Activated naive CD8-positive, alpha-beta T cell treated with anti-CD3 and anti-CD28 coated beads for 36 hours (primary cell): Measurements from ENCODE around the gene OR2G2. TPM values are rescaled to one million over a fixed set of nuclear protein-coding genes. Genes with fewer than 3 reads are reported as not detected.

Source experiments
- DNase-seq: peaks from one replicate; pipeline ENCODE4 v3.0.0; 2021
- H3K27ac Mint-ChIP-seq: one replicate; pipeline ENCODE4 v1.8.0; 2022; ENCODE audit warnings: mild to moderate bottlenecking, moderate library complexity, mixed read lengths
- H3K27me3 Mint-ChIP-seq: one replicate; pipeline ENCODE4 v1.8.0; 2022; ENCODE audit warnings: mild to moderate bottlenecking, mixed read lengths
- H3K36me3 Mint-ChIP-seq: one replicate; pipeline ENCODE4 v1.8.0; 2021; ENCODE audit warnings: mild to moderate bottlenecking, mixed read lengths
- H3K4me1 Mint-ChIP-seq: one replicate; pipeline ENCODE4 v1.8.0; 2021; ENCODE audit warnings: mixed read lengths
- H3K4me3 Mint-ChIP-seq: one replicate; pipeline ENCODE4 v1.8.0; 2022; ENCODE audit warnings: mild to moderate bottlenecking, moderate library complexity, mixed read lengths
- H3K9me3 Mint-ChIP-seq: one replicate; pipeline ENCODE4 v1.8.0; 2022; ENCODE audit warnings: mixed read lengths
- total RNA-seq, 2 experiments: library from RNA; stranded (reverse); gene quantifications; one replicate each; pipeline ENCODE4 v1.2.3, GENCODE V29; 2021

The OR2G2 gene, protein sequence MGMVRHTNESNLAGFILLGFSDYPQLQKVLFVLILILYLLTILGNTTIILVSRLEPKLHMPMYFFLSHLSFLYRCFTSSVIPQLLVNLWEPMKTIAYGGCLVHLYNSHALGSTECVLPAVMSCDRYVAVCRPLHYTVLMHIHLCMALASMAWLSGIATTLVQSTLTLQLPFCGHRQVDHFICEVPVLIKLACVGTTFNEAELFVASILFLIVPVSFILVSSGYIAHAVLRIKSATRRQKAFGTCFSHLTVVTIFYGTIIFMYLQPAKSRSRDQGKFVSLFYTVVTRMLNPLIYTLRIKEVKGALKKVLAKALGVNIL
- not detected for total RNA-seq

GRCh38 chr1:247588060-247588459 lies at the start of gene OR2G2:
TSS of gene OR2G2 (plus strand) at chr1:247588360. CDS start at chr1:247588360, 0 bp downstream.
- Mint-ChIP-seq H3K4me1 (no peaks in the 10 kb centered on the region), H3K27ac (no peak within 1 kb of the TSS), H3K27me3 (peaks cover 13% of the 10 kb centered on the region), H3K4me3 (no peak within 1 kb of the TSS), H3K36me3 (no peaks in the 10 kb centered on the region), H3K9me3 (peaks cover 6% of the 10 kb centered on the region)
- no peak for DNase-seq

GRCh38 chr1:247538561-247538960 lies 49.6 kb upstream of the OR2G2 start:
- Mint-ChIP-seq H3K27ac (no peak overlapping the region), H3K4me3 (no peak overlapping the region), H3K27me3 (peaks cover 23% of the 10 kb centered on the region), H3K36me3 (no peaks in the 10 kb centered on the region), H3K9me3 (no peaks in the 10 kb centered on the region), H3K4me1 (peaks cover 4% of the 10 kb centered on the region)
- DNase-seq, result no peak

GRCh38 chr1:247539215-247539614 lies 48.9 kb upstream of the OR2G2 start:
- no peak overlapping the region for H3K27ac Mint-ChIP-seq

GRCh38 chr1:247540581-247540980 lies 47.6 kb upstream of the OR2G2 start:
- Mint-ChIP-seq H3K36me3 (no peaks in the 10 kb centered on the region), H3K9me3 (no peaks in the 10 kb centered on the region), H3K27me3 (peaks cover 33% of the 10 kb centered on the region), H3K4me1 (peaks cover 4% of the 10 kb centered on the region), H3K27ac (no peak overlapping the region), H3K4me3 (no peak overlapping the region)
- no peak for DNase-seq

More at GRCh38 chr1:247539215-247539614, 48.9 kb upstream of the OR2G2 start:
- no peaks in the 10 kb centered on the region for H3K9me3 Mint-ChIP-seq
- DNase-seq, result no peak
- peaks cover 24% of the 10 kb centered on the region for H3K27me3 Mint-ChIP-seq
- H3K4me1 Mint-ChIP-seq, result peaks cover 4% of the 10 kb centered on the region
- H3K36me3 Mint-ChIP-seq, result no peaks in the 10 kb centered on the region
- H3K4me3 Mint-ChIP-seq, result no peak overlapping the region

DNA sequence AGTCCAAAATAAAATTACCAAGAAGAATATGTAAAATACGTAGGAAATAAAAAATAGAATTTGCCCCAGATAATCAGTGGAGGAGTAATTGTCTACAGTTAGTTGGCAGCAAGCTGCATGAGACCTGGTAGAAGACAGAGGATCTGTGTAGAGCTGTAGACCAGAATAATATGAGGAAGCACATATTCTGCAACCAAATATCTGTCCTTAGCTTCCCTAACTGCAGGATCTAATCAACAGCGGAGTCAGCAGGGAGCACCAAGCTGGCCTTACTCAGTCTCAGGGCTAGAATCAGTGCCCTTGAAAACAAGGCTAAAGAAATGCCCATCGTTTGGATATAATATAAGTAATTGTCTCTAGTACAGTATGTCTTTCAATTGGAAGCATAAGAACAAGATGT lies 45.3 kb upstream of the OR2G2 start:
- Mint-ChIP-seq H3K36me3 (no peaks in the 10 kb centered on the region), H3K27me3 (peaks cover 48% of the 10 kb centered on the region), H3K4me3 (no peak overlapping the region), H3K27ac (no peak overlapping the region), H3K9me3 (no peaks in the 10 kb centered on the region), H3K4me1 (peaks cover 1% of the 10 kb centered on the region)
- no peak for DNase-seq

DNA sequence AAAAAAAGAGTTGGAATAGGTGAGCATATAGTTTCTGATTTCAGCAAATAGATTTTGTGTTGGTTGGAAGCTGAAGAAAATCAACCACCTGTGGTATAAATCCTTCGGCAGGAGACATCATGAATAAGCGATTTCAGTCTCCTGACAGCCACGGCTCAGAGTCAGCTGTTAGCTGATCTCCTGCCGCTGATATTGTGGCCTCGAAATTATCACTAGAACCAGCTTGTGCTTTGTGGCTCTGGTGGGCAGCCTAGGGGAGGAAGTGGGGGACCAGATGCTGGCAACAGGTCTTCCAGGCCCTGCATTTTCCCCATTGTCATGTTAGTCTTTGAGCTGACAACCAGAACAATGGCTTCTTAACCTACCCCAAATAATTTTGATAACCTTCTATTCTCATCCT lies 40.1 kb upstream of the OR2G2 start:
- peaks cover 38% of the 10 kb centered on the region for H3K27me3 Mint-ChIP-seq
- H3K4me3 Mint-ChIP-seq, result peak overlapping the region; percentile 56
- H3K4me1 Mint-ChIP-seq, result peaks cover 17% of the 10 kb centered on the region
- H3K27ac Mint-ChIP-seq, result peak overlapping the region; percentile 23
- peaks cover 6% of the 10 kb centered on the region for H3K36me3 Mint-ChIP-seq
- DNase-seq, result no peak
- H3K9me3 Mint-ChIP-seq, result no peaks in the 10 kb centered on the region

- Mint-ChIP-seq H3K9me3 (no peaks in the 10 kb centered on the region), H3K4me3 (peak within 1 kb of the TSS; percentile 56)
- peak; percentile 55 for DNase-seq
These were observed 39.4 kb upstream of the OR2G2 start, which contains the start of gene GCSAML for GRCh38 chr1:247548769-247549182. TSS of gene GCSAML (plus strand) at chr1:247549134. CDS start at chr1:247549192, 58 bp downstream.

DNA sequence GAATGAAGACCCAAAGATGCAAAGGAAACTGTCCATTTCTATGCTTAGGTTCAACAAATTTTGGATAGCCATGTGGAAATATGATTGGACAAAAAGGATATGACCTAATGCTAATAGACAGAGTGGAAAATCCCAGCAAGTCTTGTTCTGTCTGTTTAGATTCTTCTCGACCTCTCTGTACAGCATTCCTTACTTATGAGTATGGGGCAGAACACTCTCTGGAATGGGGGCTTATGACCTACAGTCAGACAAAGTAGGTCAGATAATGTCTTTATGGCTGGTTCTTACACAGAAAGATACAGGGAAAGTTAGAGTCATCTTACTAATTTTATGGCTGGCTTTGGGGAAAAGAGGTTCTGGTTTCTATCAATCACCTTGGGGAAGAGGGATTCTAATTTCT lies 36.4 kb upstream of the OR2G2 start:
- H3K4me3 Mint-ChIP-seq, result no peak overlapping the region
- DNase-seq, result no peak
- peaks cover 18% of the 10 kb centered on the region for H3K27me3 Mint-ChIP-seq
- H3K4me1 Mint-ChIP-seq, result peaks cover 17% of the 10 kb centered on the region
- no peaks in the 10 kb centered on the region for H3K9me3 Mint-ChIP-seq
- H3K36me3 Mint-ChIP-seq, result peaks cover 6% of the 10 kb centered on the region
- no peak overlapping the region for H3K27ac Mint-ChIP-seq

More at GRCh38 chr1:247548769-247549182, 39.4 kb upstream of the OR2G2 start, which contains the start of gene GCSAML:
- H3K27ac Mint-ChIP-seq, result peak within 1 kb of the TSS; percentile 53
- peaks cover 6% of the 10 kb centered on the region for H3K36me3 Mint-ChIP-seq
- peaks cover 38% of the 10 kb centered on the region for H3K27me3 Mint-ChIP-seq
- peaks cover 17% of the 10 kb centered on the region for H3K4me1 Mint-ChIP-seq

DNA sequence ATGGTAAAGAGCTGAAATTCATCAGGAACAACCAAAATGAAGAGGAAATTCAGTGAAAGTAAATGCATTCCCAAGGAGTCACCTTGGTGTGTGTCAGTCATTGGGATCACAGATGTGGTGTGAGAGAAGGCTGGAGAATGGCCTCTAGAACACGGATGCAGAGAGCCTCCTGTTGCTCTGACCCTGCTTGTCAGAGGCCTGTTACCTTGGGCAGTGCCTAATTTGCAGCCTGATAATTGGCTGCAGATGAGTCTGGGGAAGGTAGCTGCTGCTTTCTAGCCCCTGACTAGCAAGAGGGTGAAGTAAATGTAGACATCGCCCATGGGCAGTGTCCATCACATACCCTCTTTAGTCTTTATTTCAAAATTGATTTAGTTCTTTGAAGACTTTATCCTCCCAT lies 35.9 kb upstream of the OR2G2 start:
- Mint-ChIP-seq H3K9me3 (no peaks in the 10 kb centered on the region), H3K4me1 (peaks cover 17% of the 10 kb centered on the region), H3K4me3 (no peak overlapping the region), H3K27me3 (peaks cover 14% of the 10 kb centered on the region), H3K27ac (no peak overlapping the region), H3K36me3 (peaks cover 6% of the 10 kb centered on the region)
- DNase-seq, result no peak

DNA sequence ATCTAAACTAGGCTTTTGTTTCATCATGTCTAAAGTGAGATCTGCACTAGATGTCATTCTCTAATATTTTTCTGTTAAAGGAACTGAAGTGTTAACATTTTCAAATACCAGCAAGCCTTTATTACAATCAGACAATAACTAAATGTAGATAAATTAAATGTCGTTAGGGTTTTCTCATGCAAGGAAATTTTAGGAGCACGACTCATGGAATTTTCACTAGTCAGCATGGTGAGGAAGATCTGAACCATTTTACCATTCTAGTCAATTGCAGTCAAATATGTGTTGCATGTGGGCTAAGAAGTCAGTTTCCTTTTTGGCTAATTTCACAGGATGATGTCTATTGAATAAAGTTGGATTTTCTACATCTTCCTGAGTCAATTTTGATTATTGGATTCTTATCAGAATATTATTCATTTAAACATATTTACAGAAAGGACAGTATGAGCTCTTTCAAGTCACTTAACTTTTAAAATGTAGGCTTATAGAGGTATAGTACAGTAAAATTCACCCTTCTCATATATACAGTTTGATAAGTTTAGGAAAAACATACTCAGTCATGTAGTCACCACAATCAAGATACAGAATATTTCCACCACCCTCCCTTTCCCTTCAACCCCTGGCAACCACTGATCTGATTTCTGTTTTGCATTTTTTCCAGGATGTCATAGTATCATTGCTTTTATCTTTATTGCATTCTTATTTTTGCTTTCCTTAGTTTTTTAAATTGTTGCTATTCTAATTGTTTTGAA lies 30.1 kb upstream of the OR2G2 start:
- no peak for DNase-seq
- no peak overlapping the region for H3K4me3 Mint-ChIP-seq
- no peaks in the 10 kb centered on the region for H3K36me3 Mint-ChIP-seq
- H3K4me1 Mint-ChIP-seq, result peaks cover 13% of the 10 kb centered on the region
- no peaks in the 10 kb centered on the region for H3K9me3 Mint-ChIP-seq
- H3K27ac Mint-ChIP-seq, result peak overlapping the region; percentile 54
- H3K27me3 Mint-ChIP-seq, result peaks cover 3% of the 10 kb centered on the region

- H3K4me3 Mint-ChIP-seq, result no peak overlapping the region
These were observed 26.4 kb upstream of the OR2G2 start for GRCh38 chr1:247561711-247562110.

GRCh38 chr1:247562198-247562597 lies 26.0 kb upstream of the OR2G2 start:
- no peak for DNase-seq
- peaks cover 13% of the 10 kb centered on the region for H3K4me1 Mint-ChIP-seq
- H3K36me3 Mint-ChIP-seq, result no peaks in the 10 kb centered on the region
- peaks cover 3% of the 10 kb centered on the region for H3K27me3 Mint-ChIP-seq
- H3K4me3 Mint-ChIP-seq, result no peak overlapping the region
- no peaks in the 10 kb centered on the region for H3K9me3 Mint-ChIP-seq
- H3K27ac Mint-ChIP-seq, result no peak overlapping the region

More at GRCh38 chr1:247561711-247562110, 26.4 kb upstream of the OR2G2 start:
- no peak for DNase-seq
- Mint-ChIP-seq H3K9me3 (no peaks in the 10 kb centered on the region), H3K27me3 (peaks cover 3% of the 10 kb centered on the region), H3K36me3 (no peaks in the 10 kb centered on the region), H3K4me1 (peaks cover 13% of the 10 kb centered on the region), H3K27ac (no peak overlapping the region)

DNA sequence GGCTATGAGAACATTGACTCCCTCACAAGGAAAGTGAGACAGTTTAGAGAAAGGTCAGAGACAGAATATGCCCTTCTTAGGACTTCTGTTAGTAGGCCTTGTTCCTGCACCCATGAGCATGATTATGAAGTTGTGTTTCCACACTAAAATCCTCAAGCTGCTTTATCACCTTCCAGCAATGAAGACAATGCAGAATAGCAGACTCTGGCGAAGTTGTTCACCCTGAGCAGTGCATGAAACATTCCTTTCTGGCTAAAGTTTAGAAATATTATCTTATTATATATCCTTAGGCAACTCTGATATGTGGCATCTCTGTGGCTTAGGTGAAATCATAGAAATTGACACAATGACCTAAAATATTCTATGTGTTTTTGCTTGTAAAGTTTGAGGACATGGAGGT lies 13.9 kb upstream of the OR2G2 start:
- DNase-seq, result no peak
- peaks cover 16% of the 10 kb centered on the region for H3K27me3 Mint-ChIP-seq
- no peaks in the 10 kb centered on the region for H3K4me1 Mint-ChIP-seq
- no peak overlapping the region for H3K27ac Mint-ChIP-seq
- peaks cover 1% of the 10 kb centered on the region for H3K36me3 Mint-ChIP-seq
- peaks cover 10% of the 10 kb centered on the region for H3K9me3 Mint-ChIP-seq
- H3K4me3 Mint-ChIP-seq, result no peak overlapping the region

DNA sequence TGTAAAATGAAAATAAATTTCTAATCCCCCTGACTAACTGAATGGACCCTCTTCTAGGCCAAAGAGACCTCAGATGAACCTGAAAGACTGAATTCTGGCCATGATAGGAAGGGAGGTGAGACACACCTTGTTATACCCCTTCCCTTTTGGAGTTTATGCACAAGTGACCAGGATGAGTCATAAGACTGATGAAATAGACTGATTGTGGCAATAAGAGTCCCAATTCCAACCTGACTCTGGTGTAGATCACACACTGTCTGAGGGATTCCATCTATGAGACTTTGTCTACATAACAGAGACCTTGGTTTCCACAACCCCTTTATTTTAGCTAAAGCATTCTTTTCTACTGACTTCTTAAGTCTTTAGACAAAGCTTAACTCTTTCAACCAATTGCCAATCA lies 13.5 kb upstream of the OR2G2 start:
- Mint-ChIP-seq H3K9me3 (peaks cover 10% of the 10 kb centered on the region), H3K27ac (no peak overlapping the region), H3K4me1 (no peaks in the 10 kb centered on the region), H3K27me3 (peaks cover 16% of the 10 kb centered on the region), H3K36me3 (peaks cover 1% of the 10 kb centered on the region), H3K4me3 (no peak overlapping the region)
- no peak for DNase-seq

DNA sequence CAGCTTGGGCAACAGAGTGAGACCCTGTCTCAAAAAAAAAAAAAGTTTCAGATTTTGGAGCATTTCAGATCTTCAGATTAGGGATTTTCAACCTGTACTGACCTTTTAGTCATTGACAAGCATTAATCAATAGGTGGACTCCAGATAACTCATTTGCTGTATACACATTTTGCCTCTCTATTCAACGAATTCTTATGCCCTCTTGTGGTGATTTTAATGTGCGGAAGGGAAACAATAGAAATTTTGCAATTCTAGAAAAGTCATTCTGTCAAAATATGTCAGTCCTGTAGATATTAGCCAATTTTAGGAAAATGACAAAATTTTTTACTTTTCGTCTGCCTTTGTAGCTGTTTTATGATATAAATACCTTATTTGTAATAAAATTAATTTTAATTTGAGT lies 11.6 kb upstream of the OR2G2 start:
- Mint-ChIP-seq H3K27me3 (peaks cover 11% of the 10 kb centered on the region), H3K36me3 (no peaks in the 10 kb centered on the region), H3K9me3 (no peaks in the 10 kb centered on the region), H3K27ac (no peak overlapping the region), H3K4me1 (no peaks in the 10 kb centered on the region), H3K4me3 (no peak overlapping the region)
- DNase-seq, result no peak
